Esophagus mucosa (tissue), 1 donor: ENCODE results near the gene MPP1. TPM values are rescaled to one million over a fixed set of nuclear protein-coding genes. Genes with fewer than 3 reads are reported as not detected.

Source experiments
- ATAC-seq: fragments of 200-7000 bp; cut with Tn5 transposase; one replicate; pipeline ENCODE4 v1.9.1; 2020
- total RNA-seq: library from RNA; stranded (reverse); gene quantifications from one replicate; pipeline ENCODE4 v1.2.4, GENCODE V29; 2023
- donor health status: DM: yes; HTN: yes; CAD: no.

MPP1 gene
- total RNA-seq, 1 donor from 2014 or later: 6.3 TPM

GRCh38 chrX:154812341-154813101 lies 7.2 kb upstream of the MPP1 start:
- ATAC-seq: no peak

GRCh38 chrX:154809939-154810665 lies 4.8 kb upstream of the MPP1 start:
- ATAC-seq: no peak

GRCh38 chrX:154806837-154807501 lies 1.7 kb upstream of the MPP1 start:
- ATAC-seq: no peak

GRCh38 chrX:154805696-154806091 lies 409 bp upstream of the MPP1 start:
- no peak for ATAC-seq

- no peak for ATAC-seq
Observed at GRCh38 chrX:154804261-154804956, 876 bp downstream of the MPP1 start.

GRCh38 chrX:154802947-154803346 lies 2.3 kb downstream of the MPP1 start:
- ATAC-seq: no peak

GRCh38 chrX:154800478-154801210 lies 4.6 kb downstream of the MPP1 start:
- no peak for ATAC-seq

- ATAC-seq: no peak
Observed at GRCh38 chrX:154799556-154800348, 5.5 kb downstream of the MPP1 start.

GRCh38 chrX:154797006-154797405 lies 8.3 kb downstream of the MPP1 start:
- no peak for ATAC-seq

- no peak for ATAC-seq
Observed at GRCh38 chrX:154795016-154795415, 10.3 kb downstream of the MPP1 start.

- ATAC-seq: no peak
Observed at GRCh38 chrX:154793084-154793795, 12.0 kb downstream of the MPP1 start.

- ATAC-seq: no peak
Observed at GRCh38 chrX:154791939-154792338, 13.3 kb downstream of the MPP1 start.

- ATAC-seq: no peak
Observed at GRCh38 chrX:154791467-154791866, 13.8 kb downstream of the MPP1 start.

- ATAC-seq: no peak
Observed at GRCh38 chrX:154785716-154786115, 19.6 kb downstream of the MPP1 start.

- ATAC-seq: no peak
Observed at GRCh38 chrX:154784149-154784995, 20.9 kb downstream of the MPP1 start.

GRCh38 chrX:154780968-154781367 lies 24.3 kb downstream of the MPP1 start:
- no peak for ATAC-seq

- no peak for ATAC-seq
Observed at GRCh38 chrX:154779261-154779660, 26.0 kb downstream of the MPP1 start.

- ATAC-seq: no peak
Observed at GRCh38 chrX:154776753-154777152, 28.5 kb downstream of the MPP1 start.
